Thymus (tissue), 14 donors: Measurements from ENCODE around the gene CCR8. TPM values are rescaled to one million over a fixed set of nuclear protein-coding genes. Genes with fewer than 3 reads are reported as not detected.
A peak's percentile ranks its signal among the peaks of the same experiment; 100 is the strongest.

Experiments used
- DNase-seq, 9 donors: peaks; one replicate each; pipeline ENCODE4 v3.0.0-alpha.2; 2013; ENCODE audit warnings: low spot score in 9 of 9, low read depth in 6 of 9, missing footprints in 1 of 9
- H3K27ac ChIP-seq, 2 donors: one replicate each; pipeline ENCODE4 v1.5.1; 2013; ENCODE audit warnings: control low read depth in 1 of 2, low read depth in 1 of 2, low read length in 1 of 2, mild to moderate bottlenecking in 1 of 2, moderate library complexity in 1 of 2
- H3K27me3 ChIP-seq, 2 donors: one replicate each; pipeline ENCODE4 v1.5.1; 2013; ENCODE audit warnings: low read length in 1 of 2; ENCODE audit not compliant: control insufficient read depth in 2 of 2, insufficient read depth in 1 of 2
- H3K36me3 ChIP-seq, 2 donors: one replicate each; pipeline ENCODE4 v1.5.1; 2013; ENCODE audit warnings: low read length in 1 of 2, mild to moderate bottlenecking in 1 of 2, moderate library complexity in 1 of 2; ENCODE audit not compliant: control insufficient read depth in 2 of 2, insufficient read depth in 2 of 2
- H3K4me1 ChIP-seq, 2 donors: one replicate each; pipeline ENCODE4 v1.5.1; 2013; ENCODE audit warnings: low read length in 2 of 2; ENCODE audit not compliant: control insufficient read depth in 2 of 2, insufficient read depth in 2 of 2
- H3K4me3 ChIP-seq, 2 donors: one replicate each; pipeline ENCODE4 v1.5.1; 2013; ENCODE audit warnings: low read length in 2 of 2, control low read depth in 1 of 2, mild to moderate bottlenecking in 1 of 2
- H3K9me3 ChIP-seq, 2 donors: one replicate each; pipeline ENCODE4 v1.5.1; 2013; ENCODE audit warnings: low read length in 1 of 2, mild to moderate bottlenecking in 1 of 2; ENCODE audit not compliant: control insufficient read depth in 2 of 2, insufficient read depth in 1 of 2
- WGBS: extraction: QIAGEN DNeasy Blood & Tissue Kit; methylation state at CpG from one replicate; pipeline ENCODE4 v1.1.7; 2013; 5-methylcytosine and 5-hydroxymethylcytosine counted together
- long read RNA-seq, 10 donors: transcript quantifications; one replicate each; lab custom pipeline, GENCODE V29; 2026
- polyA plus RNA-seq: library from polyadenylated mRNA; stranded (reverse); fragments of 200-250 nt; gene quantifications from one replicate; pipeline ENCODE4 v1.2.3, GENCODE V29; 2013
- total RNA-seq: library from RNA; stranded (reverse); fragments of 120-200 nt; gene quantifications from one replicate; pipeline ENCODE4 v1.2.4, GENCODE V29; 2013
- donor health status: healthy.

The CCR8 gene
- 1.8 TPM for total RNA-seq
- polyA plus RNA-seq = 2.1 TPM
- long read RNA-seq, donor 1 = 0 reads
- long read RNA-seq, donor 2 = 0 reads
- long read RNA-seq, donor 3 = 0 reads
- long read RNA-seq, donor 4 = 0 reads
- long read RNA-seq, donor 5 = 0 reads
- long read RNA-seq, donor 6 = 0 reads
- long read RNA-seq, donor 7 = 0 reads
- long read RNA-seq, donor 8 = 0 reads
- long read RNA-seq, donor 9 = 0 reads
- long read RNA-seq, donor 10 = 0 reads

GRCh38 chr3:39329493-39329892 is at the start of gene CCR8:
Gene CCR8, plus strand, starts transcription at chr3:39329709. Its CDS starts 2,623 bp downstream, at chr3:39332332.
- Histone ChIP-seq H3K27me3 (no peaks in the 10 kb centered on the region), H3K4me3 (peak within 1 kb of the TSS in 1 of 2 donors; percentile 16), H3K27ac (peak within 1 kb of the TSS in 1 of 2 donors; percentile 35), H3K4me1 (peaks cover 14 to 16% of the 10 kb centered on the region in 2 donors), H3K36me3 (no peaks in the 10 kb centered on the region), H3K9me3 (no peaks in the 10 kb centered on the region)
- DNase-seq = peak in 1 of 9 donors; percentile 44
- WGBS = 30% methylated on average over 1 of the region's 1 CpG

- DNase-seq = no peak
- Histone ChIP-seq H3K27ac (no peak within 1 kb of the TSS), H3K4me1 (peaks cover 11 to 31% of the 10 kb centered on the region in 2 donors), H3K4me3 (no peak within 1 kb of the TSS), H3K9me3 (no peaks in the 10 kb centered on the region), H3K27me3 (no peaks in the 10 kb centered on the region), H3K36me3 (no peaks in the 10 kb centered on the region)
- 58% methylated on average over 5 of the region's 5 CpGs for WGBS
Observed at GRCh38 chr3:39279745-39280517, 49.6 kb upstream of the CCR8 start, which contains the start of gene CX3CR1. Gene CX3CR1, minus strand, starts transcription at chr3:39280036. Its CDS starts 13,527 bp downstream, at chr3:39266509.

- H3K4me1 ChIP-seq = peaks cover 11 to 31% of the 10 kb centered on the region in 2 donors
- H3K9me3 ChIP-seq = no peaks in the 10 kb centered on the region
- no peaks in the 10 kb centered on the region for H3K36me3 ChIP-seq
- no peak for DNase-seq
- no peaks in the 10 kb centered on the region for H3K27me3 ChIP-seq
- H3K27ac ChIP-seq = no peak overlapping the region
- WGBS = 98% methylated on average over 5 of the region's 5 CpGs
- no peak overlapping the region for H3K4me3 ChIP-seq
Observed at GRCh38 chr3:39280571-39280970, 48.9 kb upstream of the CCR8 start.

- Histone ChIP-seq H3K27me3 (no peaks in the 10 kb centered on the region), H3K4me3 (no peak overlapping the region), H3K27ac (no peak overlapping the region), H3K36me3 (no peaks in the 10 kb centered on the region), H3K9me3 (no peaks in the 10 kb centered on the region), H3K4me1 (peaks cover 11 to 31% of the 10 kb centered on the region in 2 donors)
- WGBS = 90% methylated on average over 9 of the region's 9 CpGs
- DNase-seq = no peak
Observed at GRCh38 chr3:39281533-39281932, 48.0 kb upstream of the CCR8 start.

GRCh38 chr3:39282057-39282456 is 47.5 kb upstream of the CCR8 start:
- no peaks in the 10 kb centered on the region for H3K36me3 ChIP-seq
- H3K27ac ChIP-seq = no peak overlapping the region
- H3K9me3 ChIP-seq = no peaks in the 10 kb centered on the region
- no peak for DNase-seq
- H3K4me1 ChIP-seq = peaks cover 11 to 29% of the 10 kb centered on the region in 2 donors
- WGBS = 89% methylated on average over 6 of the region's 6 CpGs
- no peaks in the 10 kb centered on the region for H3K27me3 ChIP-seq
- H3K4me3 ChIP-seq = no peak overlapping the region

- no peak for DNase-seq
- peaks cover 7 to 30% of the 10 kb centered on the region in 2 donors for H3K4me1 ChIP-seq
- no peaks in the 10 kb centered on the region for H3K9me3 ChIP-seq
- no peaks in the 10 kb centered on the region for H3K36me3 ChIP-seq
- H3K27me3 ChIP-seq = no peaks in the 10 kb centered on the region
- H3K27ac ChIP-seq = no peak overlapping the region
- H3K4me3 ChIP-seq = no peak overlapping the region
- 63% methylated on average over 5 of the region's 5 CpGs for WGBS
Observed at GRCh38 chr3:39284457-39284881, 45.0 kb upstream of the CCR8 start.

GRCh38 chr3:39285332-39285731 is 44.2 kb upstream of the CCR8 start:
- H3K9me3 ChIP-seq = no peaks in the 10 kb centered on the region
- H3K27me3 ChIP-seq = no peaks in the 10 kb centered on the region
- H3K4me1 ChIP-seq = peaks cover 3 to 32% of the 10 kb centered on the region in 2 donors
- no peak overlapping the region for H3K4me3 ChIP-seq
- H3K27ac ChIP-seq = no peak overlapping the region
- no peak for DNase-seq
- no peaks in the 10 kb centered on the region for H3K36me3 ChIP-seq

- Histone ChIP-seq H3K36me3 (no peaks in the 10 kb centered on the region), H3K4me3 (no peak overlapping the region), H3K27ac (no peak overlapping the region), H3K27me3 (no peaks in the 10 kb centered on the region), H3K4me1 (peaks cover 3 to 37% of the 10 kb centered on the region in 2 donors), H3K9me3 (no peaks in the 10 kb centered on the region)
- WGBS = 93% methylated on average over 3 of the region's 3 CpGs
- no peak for DNase-seq
Observed at GRCh38 chr3:39286771-39287170, 42.7 kb upstream of the CCR8 start.
